PC-3 (cell line): Measurements from ENCODE around the gene GALNT10.

Source experiments
- EZH2 ChIP-seq: fragments of 300-600 bp; sonication (generic); IDR thresholded peaks from one replicate; pipeline ENCODE4 v1.6.1; 2017; ENCODE audit warnings: antibody characterized with exemption, mild to moderate bottlenecking, low read length; ENCODE audit not compliant: unreplicated experiment
- TF ChIP-seq, protein P1 (sequence below): fragments of 300-600 bp; sonication (generic); conservative IDR thresholded peaks from 2 replicates; pipeline ENCODE4 v1.5.1; 2017; ENCODE audit warnings: antibody characterized with exemption, low read depth, mild to moderate bottlenecking, low read length

DNA sequence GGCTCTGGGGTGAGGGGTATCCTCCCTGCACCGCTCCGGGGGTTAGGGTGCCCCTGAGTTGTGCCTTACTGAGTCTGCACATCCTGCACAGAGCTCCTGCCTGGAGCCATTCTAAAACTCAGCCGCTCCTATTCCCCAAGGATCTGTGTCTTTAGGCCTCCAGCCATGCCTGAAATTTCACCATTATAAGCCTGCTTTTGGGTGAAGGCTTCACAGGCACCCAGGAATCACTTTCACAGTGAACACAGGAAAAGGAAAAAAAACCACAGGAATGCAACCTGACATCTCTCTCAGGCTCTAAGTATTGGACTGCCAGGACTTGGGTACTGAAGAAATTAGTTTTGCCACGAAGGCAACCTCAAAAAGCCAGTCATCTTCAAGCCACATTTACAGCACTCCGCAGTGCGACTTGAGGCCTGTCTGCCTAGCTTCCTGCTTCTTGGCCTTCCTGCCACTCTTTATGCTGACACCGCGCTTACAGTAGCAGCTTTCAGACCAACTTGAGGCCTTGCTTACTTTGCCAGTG, 30.9 kb downstream of the GALNT10 start:
- TF ChIP-seq, protein P1, sequence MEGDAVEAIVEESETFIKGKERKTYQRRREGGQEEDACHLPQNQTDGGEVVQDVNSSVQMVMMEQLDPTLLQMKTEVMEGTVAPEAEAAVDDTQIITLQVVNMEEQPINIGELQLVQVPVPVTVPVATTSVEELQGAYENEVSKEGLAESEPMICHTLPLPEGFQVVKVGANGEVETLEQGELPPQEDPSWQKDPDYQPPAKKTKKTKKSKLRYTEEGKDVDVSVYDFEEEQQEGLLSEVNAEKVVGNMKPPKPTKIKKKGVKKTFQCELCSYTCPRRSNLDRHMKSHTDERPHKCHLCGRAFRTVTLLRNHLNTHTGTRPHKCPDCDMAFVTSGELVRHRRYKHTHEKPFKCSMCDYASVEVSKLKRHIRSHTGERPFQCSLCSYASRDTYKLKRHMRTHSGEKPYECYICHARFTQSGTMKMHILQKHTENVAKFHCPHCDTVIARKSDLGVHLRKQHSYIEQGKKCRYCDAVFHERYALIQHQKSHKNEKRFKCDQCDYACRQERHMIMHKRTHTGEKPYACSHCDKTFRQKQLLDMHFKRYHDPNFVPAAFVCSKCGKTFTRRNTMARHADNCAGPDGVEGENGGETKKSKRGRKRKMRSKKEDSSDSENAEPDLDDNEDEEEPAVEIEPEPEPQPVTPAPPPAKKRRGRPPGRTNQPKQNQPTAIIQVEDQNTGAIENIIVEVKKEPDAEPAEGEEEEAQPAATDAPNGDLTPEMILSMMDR: no peak
- no peak for TF ChIP-seq EZH2
